PC-9 (cell line): ENCODE data around the gene HMGB3.

Experiments used
- CTCF ChIP-seq: fragments of 200-600 bp; sonication (generic); conservative IDR thresholded peaks from 2 replicates; pipeline ENCODE4 v1.6.1; 2017; ENCODE audit warnings: mixed run types, antibody characterized with exemption, mild to moderate bottlenecking, moderate library complexity
- EZH2 ChIP-seq: fragments of 200-600 bp; sonication (generic); IDR thresholded peaks from 2 replicates; pipeline ENCODE4 v1.8.0; 2017; ENCODE audit warnings: antibody characterized with exemption, low read depth

GRCh38 chrX:150966235-150966634 is 16.9 kb upstream of the HMGB3 start:
- TF ChIP-seq CTCF, result no peak
- no peak for TF ChIP-seq EZH2
